Stimulated activated naive CD4-positive, alpha-beta T cell treated with Interleukin-2 at 50 U/mL for 16 hours (primary cell): ENCODE results near the gene WIPF2.

Experiments
- DNase-seq: peaks from one replicate; lab custom pipeline; 2025; lab: John Stamatoyannopoulos, UW

Gene WIPF2

DNA sequence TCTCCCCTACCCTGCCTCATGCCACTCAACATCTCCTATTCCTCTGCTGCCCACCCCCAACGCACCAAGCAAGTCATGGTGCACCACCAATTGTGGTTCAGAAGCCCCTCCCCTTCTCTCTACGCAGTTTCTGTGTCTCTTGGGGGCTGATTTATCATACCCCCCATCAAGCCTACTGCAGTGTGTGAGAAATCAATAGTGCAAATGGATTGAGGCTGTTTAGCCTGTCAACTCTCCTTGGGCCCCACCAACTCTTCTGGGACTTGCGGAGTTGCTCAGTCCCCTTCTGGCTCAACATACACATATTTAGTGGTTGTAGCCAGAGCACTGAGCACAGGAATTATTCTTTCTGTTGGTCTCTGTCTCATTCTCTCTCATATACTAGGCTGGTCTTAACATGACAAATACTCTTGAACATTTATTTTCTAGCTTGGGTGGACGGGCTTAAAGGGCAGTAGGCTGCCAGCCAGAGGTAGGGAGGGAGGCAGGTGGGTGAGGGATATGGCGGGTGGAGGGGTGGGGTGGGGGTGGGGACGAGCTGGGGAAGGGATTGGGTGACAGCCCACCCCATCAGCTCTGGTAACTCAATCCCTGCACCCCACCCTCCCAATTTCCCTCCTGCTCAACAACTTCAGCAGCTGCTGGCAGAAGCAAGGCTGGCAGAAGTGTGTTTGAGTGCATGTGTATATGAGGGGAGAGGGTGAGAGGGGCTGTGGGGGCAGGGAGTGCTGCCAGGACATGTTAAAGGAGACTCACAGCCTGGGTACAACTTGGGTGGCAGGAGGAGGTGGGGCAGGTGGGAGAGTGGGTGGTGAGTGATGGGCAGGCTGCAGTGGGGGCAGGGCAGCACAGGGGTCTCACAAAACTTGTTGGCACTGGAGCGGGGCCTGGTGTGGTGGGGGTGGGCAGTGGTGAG lies 94.8 kb downstream of the WIPF2 start:
- no peak for DNase-seq

DNA sequence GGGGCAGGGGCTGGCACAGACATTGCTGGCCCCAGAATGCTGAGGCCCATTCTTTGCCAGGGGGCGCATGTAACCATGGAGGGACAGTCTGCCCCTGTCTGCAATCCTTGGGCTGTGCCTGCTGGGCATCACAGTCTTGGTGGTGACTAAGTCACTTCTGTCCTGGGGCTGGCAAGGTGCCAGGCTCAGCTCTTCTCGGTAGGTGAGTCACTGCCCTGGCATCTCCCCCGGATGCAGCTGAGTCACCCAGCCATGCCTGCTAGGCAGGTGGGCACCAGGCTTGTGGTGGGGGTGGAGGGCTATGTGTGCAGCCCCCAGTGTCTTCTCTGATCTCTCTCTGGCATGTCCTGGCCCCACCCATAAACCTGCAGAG lies 95.5 kb downstream of the WIPF2 start:
- peak; percentile 90 for DNase-seq

GRCh38 chr17:40315206-40315605 lies 96.1 kb downstream of the WIPF2 start:
- no peak for DNase-seq

DNA sequence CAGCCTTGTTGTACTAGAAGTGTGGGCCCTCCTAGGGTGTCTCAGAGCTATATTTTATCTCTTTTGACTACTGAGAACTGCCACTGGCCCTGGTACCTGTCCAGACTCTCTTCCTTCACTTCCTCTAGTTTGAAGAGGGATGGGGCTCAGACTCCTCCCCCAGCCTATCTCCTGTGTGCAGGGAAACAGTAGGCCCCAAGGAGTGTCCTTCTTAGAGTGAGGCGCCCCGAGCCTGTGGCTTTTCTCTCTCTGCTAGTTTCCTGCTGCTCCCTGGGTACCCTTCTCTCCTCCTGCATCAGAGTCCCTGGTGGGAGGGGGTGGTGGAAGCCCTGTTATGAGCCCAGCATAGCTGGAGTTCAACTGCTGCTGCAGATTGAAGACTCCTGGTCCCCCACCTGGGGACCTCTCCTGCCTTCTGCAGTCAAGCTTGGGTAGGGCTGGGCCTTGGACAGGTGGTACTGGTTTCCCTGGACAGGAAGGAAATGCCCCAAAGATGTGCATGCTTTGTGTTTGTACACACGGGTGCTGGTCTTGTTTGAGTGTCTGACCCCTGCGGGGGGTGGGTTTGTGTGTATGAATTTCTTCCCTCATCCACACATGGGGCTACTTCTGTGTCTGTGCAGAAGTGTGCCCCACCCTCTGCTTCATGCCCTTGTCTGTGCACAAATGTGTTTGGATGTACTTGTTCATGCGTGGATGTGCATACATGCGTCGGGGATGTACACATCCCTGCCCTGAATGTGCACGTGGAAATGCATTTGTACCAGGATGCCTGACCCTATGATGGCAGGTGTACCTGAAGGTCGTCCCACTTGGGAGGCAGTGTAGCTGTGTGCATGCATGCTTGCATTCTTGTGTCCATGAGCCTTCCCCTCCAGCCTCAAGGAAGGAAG lies 96.8 kb downstream of the WIPF2 start:
- DNase-seq = no peak

GRCh38 chr17:40316571-40317344 lies 97.7 kb downstream of the WIPF2 start:
- DNase-seq = no peak

DNA sequence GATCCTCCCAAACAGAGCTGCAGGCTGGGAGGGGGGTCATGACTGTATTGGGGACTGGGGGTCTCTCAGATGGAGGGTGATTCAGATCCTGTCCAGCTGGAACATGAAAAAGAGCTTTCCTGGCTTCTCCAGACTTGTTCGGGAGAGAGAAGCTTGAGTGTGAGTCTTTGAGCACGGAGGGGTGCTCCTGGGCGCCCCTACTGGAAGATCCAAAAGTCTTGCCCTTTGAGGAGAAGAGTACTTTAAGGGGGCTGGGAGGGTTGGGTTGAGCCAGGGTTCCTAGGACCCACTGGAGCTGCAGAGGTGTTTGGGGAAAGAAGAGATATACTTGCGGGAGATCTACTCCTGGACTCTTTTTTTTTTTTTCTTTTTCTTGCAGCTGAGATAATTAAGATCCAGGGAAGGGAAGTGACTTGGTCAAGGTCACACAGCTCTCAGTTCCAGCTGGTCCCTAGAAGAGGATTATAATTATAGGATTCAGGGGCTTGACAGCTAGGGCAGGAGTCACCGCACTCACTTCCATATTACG lies 98.3 kb downstream of the WIPF2 start:
- peak; percentile 43 for DNase-seq

- DNase-seq = peak; percentile 93
These were observed 99.1 kb downstream of the WIPF2 start for GRCh38 chr17:40317880-40318829.

- DNase-seq = no peak
These were observed 99.8 kb downstream of the WIPF2 start for GRCh38 chr17:40318830-40319391.

DNA sequence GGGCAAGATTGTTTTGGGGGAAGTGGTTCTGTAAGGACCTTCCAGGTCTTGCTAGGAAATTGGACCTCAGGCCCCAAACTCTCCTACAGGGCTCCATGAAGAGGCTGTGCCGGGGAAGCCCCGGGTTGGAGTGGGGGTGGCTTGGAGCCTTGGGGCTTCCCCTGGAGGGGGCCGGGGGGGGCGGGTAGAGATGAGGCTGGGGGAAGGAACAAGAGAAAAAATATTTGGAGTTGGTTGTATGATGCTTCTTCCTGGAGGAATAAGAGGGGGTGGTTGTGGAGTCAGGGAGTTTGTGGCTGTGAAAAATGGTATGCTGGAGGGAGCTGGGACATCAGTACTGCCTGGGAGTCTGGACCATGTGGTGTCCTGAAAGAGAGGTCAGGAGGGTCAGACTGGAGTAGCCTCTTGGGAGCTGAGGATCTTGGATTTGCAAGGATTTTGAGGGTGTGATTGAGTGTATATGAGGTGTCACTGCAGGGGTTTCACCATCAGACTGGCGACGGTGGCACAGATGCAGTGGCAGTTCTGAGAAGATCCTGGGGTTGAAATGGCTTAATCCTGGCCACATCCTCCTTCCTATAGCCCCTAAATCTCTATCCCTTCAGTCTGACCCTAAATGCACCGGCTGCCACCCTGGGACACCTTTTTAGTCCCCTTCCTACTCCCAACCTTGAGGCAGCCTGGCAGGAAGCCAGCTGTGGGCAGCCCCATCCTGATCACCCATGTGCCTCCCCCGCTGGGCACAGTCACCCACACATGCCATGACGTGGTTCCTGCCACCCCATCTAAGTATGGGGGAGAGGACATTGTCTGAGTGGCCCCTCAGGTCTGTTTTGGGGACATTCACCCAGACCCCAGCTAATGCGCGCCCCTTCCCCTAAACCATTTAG lies 100.8 kb downstream of the WIPF2 start:
- peak; percentile 72 for DNase-seq

GRCh38 chr17:40320756-40321523 lies 101.8 kb downstream of the WIPF2 start:
- peak; percentile 34 for DNase-seq

GRCh38 chr17:40321524-40321929 lies 102.4 kb downstream of the WIPF2 start:
- DNase-seq = no peak

GRCh38 chr17:40321961-40322357 lies 102.9 kb downstream of the WIPF2 start:
- no peak for DNase-seq

DNA sequence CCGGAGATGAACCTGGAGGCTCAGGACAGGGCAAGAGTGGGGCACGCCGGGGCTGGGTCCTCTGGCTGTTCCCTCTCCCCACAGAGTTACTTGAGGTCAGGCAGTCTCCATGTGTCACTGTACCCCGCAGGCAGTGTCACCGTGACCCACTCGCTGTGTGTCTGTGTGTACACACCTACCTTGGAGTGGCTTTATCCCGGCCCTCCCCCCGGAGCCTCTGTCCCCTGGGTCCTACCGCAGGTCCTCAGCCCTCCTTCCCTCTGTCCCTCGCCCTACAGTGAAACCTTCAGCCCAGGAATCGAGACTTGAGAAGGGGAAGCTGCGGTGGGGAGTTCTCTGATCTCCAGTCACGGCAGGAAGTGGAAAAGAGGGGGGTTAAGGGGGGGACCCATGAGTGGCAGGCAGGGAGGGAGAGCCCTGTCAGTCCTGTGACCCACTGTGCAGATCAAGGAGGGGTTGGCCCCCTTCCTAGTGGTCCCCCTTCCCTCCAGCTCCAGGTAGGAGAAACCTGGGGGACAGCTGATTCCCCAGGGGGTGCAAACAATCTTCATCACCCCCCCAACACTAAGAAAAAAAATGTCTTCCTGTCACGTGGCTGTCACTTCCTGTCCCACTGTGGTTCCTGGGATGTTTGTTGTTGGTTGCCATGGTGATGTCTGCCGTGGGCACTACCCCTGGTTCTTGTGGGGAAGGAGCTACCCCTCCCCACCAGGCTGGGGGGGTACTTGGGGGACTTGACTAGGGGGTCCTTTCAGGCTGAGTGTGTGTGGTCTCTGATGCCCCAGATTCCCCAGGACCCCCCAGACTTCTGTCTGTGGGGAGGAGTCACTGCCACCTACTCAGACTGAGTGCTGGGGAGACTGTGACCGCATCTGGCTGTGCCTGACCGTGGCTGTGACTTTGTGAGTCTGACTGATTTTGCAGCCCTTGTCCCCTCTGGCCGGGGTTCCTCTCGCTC lies 103.5 kb downstream of the WIPF2 start:
- DNase-seq = peak; percentile 82

- DNase-seq = peak; percentile 74
These were observed 104.6 kb downstream of the WIPF2 start for GRCh38 chr17:40323391-40324381.

DNA sequence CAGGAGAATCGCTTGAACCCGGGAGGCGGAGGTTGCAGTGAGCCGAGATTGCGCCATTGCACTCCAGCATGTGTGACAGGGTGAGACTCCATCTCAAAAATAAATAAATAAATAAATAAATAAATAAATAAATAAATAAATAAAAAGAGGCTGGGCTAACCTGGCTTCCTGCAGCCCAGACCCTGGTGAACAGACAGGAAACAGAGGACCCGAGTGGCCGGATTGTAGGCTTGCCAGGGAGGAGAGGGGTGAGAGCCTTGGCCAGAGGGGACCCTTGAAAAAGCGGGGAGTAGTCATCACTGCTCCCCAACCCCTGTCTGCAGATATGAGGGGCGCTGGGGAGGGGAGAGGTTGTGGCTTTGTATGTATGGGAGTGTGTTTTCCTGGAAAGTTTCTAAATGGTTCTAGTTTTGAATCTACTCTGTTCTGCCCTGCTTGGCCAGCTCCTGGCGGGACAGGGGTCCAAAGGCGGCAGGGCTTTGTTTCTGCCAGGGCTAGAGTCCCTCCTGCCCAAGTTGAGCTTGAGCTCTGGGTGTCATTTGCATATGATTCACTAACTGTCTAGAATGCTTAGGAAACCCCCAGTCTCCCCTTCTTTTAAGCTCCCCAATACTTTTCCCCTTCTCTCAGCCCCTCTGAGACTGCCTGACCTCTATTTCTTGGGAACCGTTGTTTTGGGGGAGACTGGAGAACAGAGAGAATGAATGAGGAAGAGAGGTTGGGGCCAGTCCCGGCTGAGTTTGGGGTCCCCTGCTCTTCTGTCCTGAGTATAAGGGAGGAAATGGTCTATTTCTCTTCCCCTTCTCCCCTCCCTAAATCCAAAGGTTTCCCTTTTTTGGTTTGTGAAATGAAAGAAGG lies 106.3 kb downstream of the WIPF2 start:
- DNase-seq = no peak
